Trophoblast cell (in vitro differentiated cells and primary cell): Measurements from ENCODE around the gene TRERF1.

Experiments used
- DNase-seq, 2 donors: peaks; one replicate each; pipeline ENCODE4 v3.0.0-alpha.2; 2016
- H2AFZ ChIP-seq: 2 replicates; pipeline ENCODE4 v1.6.1; 2013; ENCODE audit warnings: low read length, moderate library complexity, mild to moderate bottlenecking; ENCODE audit not compliant: insufficient read depth, poor library complexity
- H2AK5ac ChIP-seq: 2 replicates; pipeline ENCODE4 v1.6.1; 2013; ENCODE audit warnings: mild to moderate bottlenecking, low read length
- H2BK120ac ChIP-seq: 2 replicates; pipeline ENCODE4 v1.6.1; 2013; ENCODE audit warnings: low read length, mild to moderate bottlenecking, moderate library complexity; ENCODE audit not compliant: insufficient read depth, poor library complexity
- H2BK12ac ChIP-seq: 2 replicates; pipeline ENCODE4 v1.6.1; 2013; ENCODE audit warnings: mild to moderate bottlenecking, low read length, moderate library complexity
- H2BK5ac ChIP-seq: 2 replicates; pipeline ENCODE4 v1.6.1; 2013; ENCODE audit warnings: low read length, low read depth, moderate library complexity, mild to moderate bottlenecking; ENCODE audit not compliant: poor library complexity
- H3K14ac ChIP-seq: 2 replicates; pipeline ENCODE4 v1.6.1; 2013; ENCODE audit warnings: mild to moderate bottlenecking, low read length
- H3K18ac ChIP-seq: 2 replicates; pipeline ENCODE4 v1.6.1; 2013; ENCODE audit warnings: mild to moderate bottlenecking, low read length
- H3K23ac ChIP-seq: 2 replicates; pipeline ENCODE4 v1.6.1; 2013; ENCODE audit warnings: low read length
- H3K27ac ChIP-seq: 2 replicates; pipeline ENCODE4 v1.5.1; 2013; ENCODE audit warnings: low read depth, mild to moderate bottlenecking, inconsistent platforms, low read length, moderate library complexity
- H3K27me3 ChIP-seq: 2 replicates; pipeline ENCODE4 v1.6.1; 2013; ENCODE audit warnings: inconsistent platforms, mild to moderate bottlenecking, low read length, moderate library complexity; ENCODE audit not compliant: insufficient read depth
- H3K36me3 ChIP-seq, 2 experiments: 1 replicate in 1 of 2; 2 replicates in 1 of 2; pipeline ENCODE4 v1.6.1; 2013; ENCODE audit warnings: low read length in 2 of 2, mild to moderate bottlenecking in 2 of 2, moderate library complexity in 1 of 2; ENCODE audit not compliant: insufficient read depth in 2 of 2, control insufficient read depth in 1 of 2
- H3K4ac ChIP-seq: 2 replicates; pipeline ENCODE4 v1.6.1; 2013; ENCODE audit warnings: low read depth, mild to moderate bottlenecking, low read length, moderate library complexity
- H3K4me1 ChIP-seq, 2 experiments: 1 replicate in 1 of 2; 2 replicates in 1 of 2; pipeline ENCODE4 v1.6.1; 2013; ENCODE audit warnings: low read length in 2 of 2, mild to moderate bottlenecking in 2 of 2, moderate library complexity in 1 of 2; ENCODE audit not compliant: insufficient read depth in 2 of 2, control insufficient read depth in 1 of 2
- H3K4me2 ChIP-seq: 2 replicates; pipeline ENCODE4 v1.6.1; 2013; ENCODE audit warnings: inconsistent platforms, mild to moderate bottlenecking, low read length, moderate library complexity
- H3K4me3 ChIP-seq: 2 replicates; pipeline ENCODE4 v1.5.1; 2013; ENCODE audit warnings: mild to moderate bottlenecking, low read depth, low read length, inconsistent platforms
- H3K79me1 ChIP-seq: one replicate; pipeline ENCODE4 v1.6.1; 2013; ENCODE audit warnings: low read length
- H3K79me2 ChIP-seq: 2 replicates; pipeline ENCODE4 v1.6.1; 2013; ENCODE audit warnings: low read length, mild to moderate bottlenecking; ENCODE audit not compliant: control insufficient read depth, insufficient read depth, poor library complexity
- H3K9ac ChIP-seq: 2 replicates; pipeline ENCODE4 v1.6.1; 2013; ENCODE audit warnings: mild to moderate bottlenecking, low read length
- H3K9me3 ChIP-seq: 2 replicates; pipeline ENCODE4 v1.6.1; 2013; ENCODE audit warnings: low read depth, mild to moderate bottlenecking, control low read depth, inconsistent platforms, low read length; ENCODE audit not compliant: insufficient read depth
- H4K12ac ChIP-seq: 2 replicates; pipeline ENCODE4 v1.6.1; 2013; ENCODE audit warnings: low read depth, mild to moderate bottlenecking, low read length, moderate library complexity
- H4K8ac ChIP-seq: 2 replicates; pipeline ENCODE4 v1.6.1; 2013; ENCODE audit warnings: low read depth, mild to moderate bottlenecking, low read length, moderate library complexity
- H4K91ac ChIP-seq: one replicate; pipeline ENCODE4 v1.6.1; 2013; ENCODE audit warnings: low read depth, mild to moderate bottlenecking, low read length, moderate library complexity
- WGBS: extraction: QIAGEN DNeasy Blood & Tissue Kit; methylation state at CpG from one replicate; pipeline ENCODE4 v1.1.7; 2013; ENCODE audit warnings: missing lambda C conversion rate; ENCODE audit not compliant: insufficient read length, insufficient coverage; ENCODE audit errors: extremely low coverage; 5-methylcytosine and 5-hydroxymethylcytosine counted together

The TRERF1 gene

DNA sequence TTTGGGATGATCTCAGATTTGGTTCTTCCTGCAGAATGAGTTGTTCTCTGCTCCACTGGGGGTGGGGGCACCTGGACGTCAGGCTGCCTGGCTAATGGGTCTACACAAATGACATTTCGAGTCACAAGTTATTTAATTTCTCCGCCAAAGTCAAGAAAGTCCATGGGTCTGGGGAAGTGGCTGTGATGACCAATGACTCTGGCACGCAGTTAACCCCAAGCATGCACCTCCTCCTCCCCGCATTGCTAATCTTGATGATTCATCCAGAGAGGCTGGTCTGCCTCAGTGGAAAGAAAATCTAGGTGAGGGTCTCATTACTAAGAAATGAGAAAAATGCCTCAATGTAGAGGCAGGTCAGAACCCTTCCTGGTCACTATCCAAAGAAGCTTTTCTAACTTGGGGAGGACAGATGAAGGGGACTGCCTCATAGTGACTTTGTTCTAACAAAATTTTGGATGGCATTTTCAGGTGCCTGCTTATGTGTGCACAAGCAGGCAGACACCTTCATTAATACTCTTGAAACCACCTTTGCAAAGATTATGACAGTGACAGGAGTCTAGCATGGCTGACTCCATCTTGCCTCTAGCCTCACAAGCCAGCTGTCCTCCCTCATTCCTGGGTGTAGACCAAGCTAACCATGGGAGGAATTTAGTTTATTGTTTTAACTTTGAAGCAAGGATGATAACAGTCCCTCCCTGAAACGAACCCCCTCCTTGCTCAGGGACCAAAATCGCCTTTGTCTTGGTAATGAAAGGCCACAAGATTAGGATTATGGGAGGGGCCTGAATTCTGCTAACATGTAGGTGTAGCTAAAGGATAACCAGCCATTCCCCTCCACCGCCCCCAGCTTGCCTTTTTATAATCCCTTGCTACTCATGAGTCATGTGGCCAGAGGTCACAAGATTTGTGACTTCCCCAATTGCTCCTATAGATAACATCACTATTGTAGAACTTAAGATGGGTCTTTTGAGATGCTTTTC, 135.4 kb downstream of the TRERF1 start:
- no peaks in the 10 kb centered on the region for H3K36me3 ChIP-seq

DNA sequence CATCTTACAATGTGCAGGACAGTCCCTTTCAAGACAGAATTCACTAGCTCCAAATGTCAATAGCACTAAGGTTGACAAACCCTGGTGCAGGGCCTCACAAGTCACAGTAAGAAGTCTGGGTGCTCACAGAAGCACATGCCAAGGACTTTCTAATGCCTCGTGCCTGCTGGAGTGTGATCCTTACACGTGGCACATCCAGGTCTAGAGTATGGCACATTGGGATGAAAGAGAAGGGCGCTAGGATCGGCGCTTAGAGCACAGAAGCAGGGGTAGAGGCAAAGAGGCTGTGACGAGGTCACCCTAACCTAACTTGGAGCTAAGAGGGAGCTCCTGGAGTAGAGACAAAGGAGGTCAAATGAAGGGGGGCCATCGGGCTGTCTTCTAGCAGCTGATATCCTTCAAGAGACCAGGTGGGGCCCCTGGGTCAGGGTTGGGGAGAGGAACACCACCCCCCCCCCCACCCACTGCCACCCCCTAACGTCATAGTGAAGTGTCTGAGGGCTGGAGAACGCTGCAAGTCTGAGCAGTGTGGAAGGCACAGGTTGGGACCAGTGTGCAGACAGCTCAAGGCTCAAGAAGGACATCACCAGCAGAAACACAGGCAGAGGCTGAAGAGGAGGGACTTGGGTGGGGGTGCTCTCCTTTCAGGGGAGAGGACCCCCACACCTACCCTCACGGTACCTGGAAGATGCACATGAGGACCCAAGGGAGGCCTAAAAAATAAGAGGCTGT, 136.3 kb downstream of the TRERF1 start:
- Histone ChIP-seq H3K4me1 (peaks cover 16 to 28% of the 10 kb centered on the region in 2 experiments), H3K4me3 (no peak overlapping the region), H2BK120ac (peak overlapping the region; percentile 37), H2AFZ (no peak overlapping the region), H3K79me1 (peaks cover 19% of the 10 kb centered on the region), H3K9me3 (no peaks in the 10 kb centered on the region), H3K4me2 (peak overlapping the region; percentile 28), H4K8ac (no peak overlapping the region), H3K14ac (peak overlapping the region; percentile 36), H3K18ac (peak overlapping the region; percentile 26), H2BK12ac (peak overlapping the region; percentile 91), H3K27me3 (no peaks in the 10 kb centered on the region), H4K12ac (no peak overlapping the region), H3K27ac (peak overlapping the region; percentile 40), H2BK5ac (peak overlapping the region; percentile 8), H3K4ac (peak overlapping the region; percentile 13), H3K9ac (no peak overlapping the region), H3K36me3 (no peaks in the 10 kb centered on the region), H4K91ac (peak overlapping the region; percentile 56), H3K79me2 (no peaks in the 10 kb centered on the region), H2AK5ac (peak overlapping the region; percentile 51), H3K23ac (no peak overlapping the region)
- no peak for DNase-seq
- no CpG with 5 or more reads among the region's 10 CpGs for WGBS

More for the DNA sequence above, 135.4 kb downstream of the TRERF1 start:
- H4K12ac ChIP-seq = no peak overlapping the region
- peak overlapping the region; percentile 33 for H4K8ac ChIP-seq
- H3K9me3 ChIP-seq = no peaks in the 10 kb centered on the region
- peak overlapping the region; percentile 79 for H2BK12ac ChIP-seq
- peak overlapping the region; percentile 51 for H3K4me2 ChIP-seq
- H3K18ac ChIP-seq = no peak overlapping the region
- H4K91ac ChIP-seq = peak overlapping the region; percentile 60
- no peak overlapping the region for H3K23ac ChIP-seq
- WGBS = no CpG with 5 or more reads among the region's 8 CpGs
- H3K79me2 ChIP-seq = no peaks in the 10 kb centered on the region
- H3K27me3 ChIP-seq = no peaks in the 10 kb centered on the region
- H3K4me3 ChIP-seq = no peak overlapping the region
- H3K79me1 ChIP-seq = peaks cover 19% of the 10 kb centered on the region
- peak; percentile 81 to 84 for DNase-seq
- H3K4ac ChIP-seq = no peak overlapping the region
- peaks cover 21 to 32% of the 10 kb centered on the region in 2 experiments for H3K4me1 ChIP-seq
- no peak overlapping the region for H2AK5ac ChIP-seq
- no peak overlapping the region for H3K9ac ChIP-seq
- no peak overlapping the region for H3K14ac ChIP-seq
- H2BK120ac ChIP-seq = peak overlapping the region; percentile 64
- peak overlapping the region; percentile 83 for H3K27ac ChIP-seq
- peak overlapping the region; percentile 70 for H2BK5ac ChIP-seq
- no peak overlapping the region for H2AFZ ChIP-seq

GRCh38 chr6:42314571-42315258, 137.0 kb downstream of the TRERF1 start:
- no CpG with 5 or more reads among the region's 10 CpGs for WGBS

GRCh38 chr6:42313941-42314570, 137.7 kb downstream of the TRERF1 start:
- Histone ChIP-seq H3K79me1 (peaks cover 19% of the 10 kb centered on the region), H3K18ac (no peak overlapping the region)
- no CpG with 5 or more reads among the region's 9 CpGs for WGBS

More at GRCh38 chr6:42314571-42315258, 137.0 kb downstream of the TRERF1 start:
- no peak overlapping the region for H4K8ac ChIP-seq
- H2AFZ ChIP-seq = no peak overlapping the region
- H4K91ac ChIP-seq = peak overlapping the region; percentile 56
- peak overlapping the region; percentile 36 for H3K14ac ChIP-seq
- H2BK5ac ChIP-seq = peak overlapping the region; percentile 6
- H3K4me1 ChIP-seq = peaks cover 16 to 28% of the 10 kb centered on the region in 2 experiments
- H2BK120ac ChIP-seq = peak overlapping the region; percentile 37
- H4K12ac ChIP-seq = no peak overlapping the region
- H3K36me3 ChIP-seq = no peaks in the 10 kb centered on the region
- no peaks in the 10 kb centered on the region for H3K9me3 ChIP-seq
- no peaks in the 10 kb centered on the region for H3K79me2 ChIP-seq
- no peak overlapping the region for H3K4me2 ChIP-seq
- peak overlapping the region; percentile 51 for H2AK5ac ChIP-seq
- H3K27me3 ChIP-seq = no peaks in the 10 kb centered on the region
- no peak for DNase-seq
- H3K23ac ChIP-seq = no peak overlapping the region
- H2BK12ac ChIP-seq = peak overlapping the region; percentile 91
- H3K79me1 ChIP-seq = peaks cover 19% of the 10 kb centered on the region
- H3K9ac ChIP-seq = no peak overlapping the region
- H3K18ac ChIP-seq = peak overlapping the region; percentile 26
- H3K4ac ChIP-seq = peak overlapping the region; percentile 6
- no peak overlapping the region for H3K4me3 ChIP-seq
- no peak overlapping the region for H3K27ac ChIP-seq

More at GRCh38 chr6:42313941-42314570, 137.7 kb downstream of the TRERF1 start:
- H3K27ac ChIP-seq = no peak overlapping the region
- H3K4me1 ChIP-seq = peaks cover 16 to 28% of the 10 kb centered on the region in 2 experiments
- no peak overlapping the region for H2BK120ac ChIP-seq
- H4K91ac ChIP-seq = no peak overlapping the region
- H3K14ac ChIP-seq = no peak overlapping the region
- no peak overlapping the region for H3K9ac ChIP-seq
- H2AK5ac ChIP-seq = no peak overlapping the region
- H2BK12ac ChIP-seq = no peak overlapping the region
- H3K23ac ChIP-seq = no peak overlapping the region
- no peaks in the 10 kb centered on the region for H3K36me3 ChIP-seq
- H3K27me3 ChIP-seq = no peaks in the 10 kb centered on the region
- no peak overlapping the region for H3K4ac ChIP-seq
- H3K79me2 ChIP-seq = no peaks in the 10 kb centered on the region
- H3K4me2 ChIP-seq = no peak overlapping the region
- no peak overlapping the region for H2BK5ac ChIP-seq
- no peak overlapping the region for H2AFZ ChIP-seq
- no peak overlapping the region for H4K8ac ChIP-seq
- H3K9me3 ChIP-seq = no peaks in the 10 kb centered on the region
- DNase-seq = no peak
- no peak overlapping the region for H4K12ac ChIP-seq
- H3K4me3 ChIP-seq = no peak overlapping the region
